GM12801 (cell line): ENCODE data around the gene FOXK2.

Source experiments
- CTCF ChIP-seq: IDR thresholded peaks from one replicate; pipeline ENCODE4 v1.5.1; 2011; ENCODE audit warnings: control low read depth; ENCODE audit not compliant: insufficient read length; ENCODE audit errors: extremely low read depth

The FOXK2 gene

GRCh38 chr17:82648742-82649331 lies 129.3 kb downstream of the FOXK2 start:
- no peak for TF ChIP-seq CTCF

- no peak for TF ChIP-seq CTCF
These were observed 130.1 kb downstream of the FOXK2 start for GRCh38 chr17:82649501-82650261.

- no peak for TF ChIP-seq CTCF
These were observed 131.2 kb downstream of the FOXK2 start for GRCh38 chr17:82650723-82651122.

- TF ChIP-seq CTCF: no peak
These were observed 134.4 kb downstream of the FOXK2 start for GRCh38 chr17:82653651-82654528.
